Left ventricle myocardium inferior (tissue), 1 donor: ENCODE results near the gene THEMIS2. TPM values are rescaled to one million over a fixed set of nuclear protein-coding genes. Genes with fewer than 3 reads are reported as not detected.

Experiments
- DNase-seq: peaks from one replicate; pipeline ENCODE4 v3.0.0-alpha.2; 2020
- H3K27ac ChIP-seq: fragments of 200-600 bp; replicated peaks from 2 replicates; pipeline ENCODE4 v1.8.0; 2021
- H3K27me3 ChIP-seq: fragments of 200-600 bp; 2 replicates; pipeline ENCODE4 v1.8.0; 2021; ENCODE audit warnings: low read depth
- H3K36me3 ChIP-seq: fragments of 200-600 bp; 2 replicates; pipeline ENCODE4 v1.8.0; 2021
- H3K4me1 ChIP-seq: fragments of 200-600 bp; 2 replicates; pipeline ENCODE4 v1.8.0; 2021
- H3K4me3 ChIP-seq: fragments of 200-600 bp; 2 replicates; pipeline ENCODE4 v1.8.0; 2021; ENCODE audit warnings: mild to moderate bottlenecking, moderate library complexity
- H3K9me3 ChIP-seq: fragments of 200-600 bp; replicated peaks from 2 replicates; pipeline ENCODE4 v1.8.0; 2021
- intact Hi-C: fragments of 100-400 bp; cut with micrococcal nuclease; formaldehyde crosslinking; loops from one replicate; pipeline ENCODE4 v1.11.0; 2022
- total RNA-seq: library from RNA; stranded (reverse); fragmentation: NEBNext Ultra II Directional; extraction: Animal tissue kit (Norgen Biotek cat#: 25700); gene quantifications from one replicate; pipeline ENCODE4 v1.2.1, GENCODE V29; 2021
- TF ChIP-seq, protein P1 (sequence below): fragments of 200-600 bp; IDR thresholded peaks from 2 replicates; pipeline ENCODE4 v1.8.0; 2021; ENCODE audit warnings: antibody characterized with exemption, mild to moderate bottlenecking, borderline replicate concordance
- donor health status: DM: no; HTN: yes; CAD: no; lungs with severe emphysema.

Gene THEMIS2
- total RNA-seq, 1 donor from 2014 or later, result 4.9 TPM

DNA sequence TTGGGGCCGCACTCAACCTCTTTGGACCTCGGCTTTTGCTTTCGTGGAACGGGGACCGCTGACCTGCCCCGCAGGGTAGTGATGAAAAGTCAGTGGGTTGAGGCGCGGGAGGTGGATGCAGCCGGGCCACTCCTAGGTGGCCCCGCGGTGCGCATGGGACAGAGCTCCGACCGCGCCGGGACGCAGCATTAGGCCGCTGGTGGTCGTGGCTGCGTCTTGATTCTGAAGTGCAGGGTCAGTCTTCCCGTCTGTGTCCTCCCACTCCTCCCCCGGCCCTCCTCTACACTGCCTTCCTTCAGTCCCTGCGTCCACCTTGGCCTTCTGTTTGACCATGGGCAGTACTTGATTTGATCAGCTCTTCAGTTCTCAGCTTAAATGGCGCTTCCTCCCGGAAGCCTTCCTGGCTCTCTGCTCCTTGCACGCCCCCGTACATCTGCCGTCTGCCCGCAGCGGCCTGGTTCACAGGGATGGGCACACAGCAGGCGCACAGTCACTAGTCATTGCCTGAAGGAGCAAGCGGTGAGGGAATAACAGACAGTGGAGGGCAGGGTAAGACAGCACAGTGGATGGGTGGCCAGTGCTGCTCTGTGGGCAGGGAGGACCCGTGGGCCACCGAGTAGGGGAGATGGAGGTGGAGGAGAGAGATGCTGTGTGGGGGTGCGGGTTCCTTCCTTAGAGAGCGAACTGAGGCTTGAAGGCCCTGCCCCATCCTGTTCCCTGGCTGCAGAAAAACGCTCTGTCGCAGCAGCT, 633 bp downstream of the THEMIS2 start:
- DNase-seq, result no peak
- H3K27me3 ChIP-seq, result peaks cover 9% of the 10 kb centered on the region
- intact Hi-C loops, result no loop called here
- no peaks in the 10 kb centered on the region for H3K36me3 ChIP-seq
- peak overlapping the region; percentile 78 for H3K4me3 ChIP-seq
- peak overlapping the region; percentile 55 for H3K27ac ChIP-seq
- H3K4me1 ChIP-seq, result peaks cover 13% of the 10 kb centered on the region
- no peaks in the 10 kb centered on the region for H3K9me3 ChIP-seq
- TF ChIP-seq, protein P1, sequence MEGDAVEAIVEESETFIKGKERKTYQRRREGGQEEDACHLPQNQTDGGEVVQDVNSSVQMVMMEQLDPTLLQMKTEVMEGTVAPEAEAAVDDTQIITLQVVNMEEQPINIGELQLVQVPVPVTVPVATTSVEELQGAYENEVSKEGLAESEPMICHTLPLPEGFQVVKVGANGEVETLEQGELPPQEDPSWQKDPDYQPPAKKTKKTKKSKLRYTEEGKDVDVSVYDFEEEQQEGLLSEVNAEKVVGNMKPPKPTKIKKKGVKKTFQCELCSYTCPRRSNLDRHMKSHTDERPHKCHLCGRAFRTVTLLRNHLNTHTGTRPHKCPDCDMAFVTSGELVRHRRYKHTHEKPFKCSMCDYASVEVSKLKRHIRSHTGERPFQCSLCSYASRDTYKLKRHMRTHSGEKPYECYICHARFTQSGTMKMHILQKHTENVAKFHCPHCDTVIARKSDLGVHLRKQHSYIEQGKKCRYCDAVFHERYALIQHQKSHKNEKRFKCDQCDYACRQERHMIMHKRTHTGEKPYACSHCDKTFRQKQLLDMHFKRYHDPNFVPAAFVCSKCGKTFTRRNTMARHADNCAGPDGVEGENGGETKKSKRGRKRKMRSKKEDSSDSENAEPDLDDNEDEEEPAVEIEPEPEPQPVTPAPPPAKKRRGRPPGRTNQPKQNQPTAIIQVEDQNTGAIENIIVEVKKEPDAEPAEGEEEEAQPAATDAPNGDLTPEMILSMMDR, result no peak

- intact Hi-C loops, result no loop called here
- H3K4me1 ChIP-seq, result peaks cover 13% of the 10 kb centered on the region
- DNase-seq, result no peak
- no peaks in the 10 kb centered on the region for H3K36me3 ChIP-seq
- no peaks in the 10 kb centered on the region for H3K9me3 ChIP-seq
- peaks cover 9% of the 10 kb centered on the region for H3K27me3 ChIP-seq
- peak overlapping the region; percentile 78 for H3K4me3 ChIP-seq
- peak overlapping the region; percentile 55 for H3K27ac ChIP-seq
- TF ChIP-seq, protein P1, result no peak
Measured at GRCh38 chr1:27873671-27874384, 1.5 kb downstream of the THEMIS2 start.

GRCh38 chr1:27876341-27877114, 4.2 kb downstream of the THEMIS2 start:
- H3K36me3 ChIP-seq, result no peaks in the 10 kb centered on the region
- peaks cover 14% of the 10 kb centered on the region for H3K27me3 ChIP-seq
- TF ChIP-seq, protein P1, result no peak
- intact Hi-C loops, result no loop called here
- peaks cover 13% of the 10 kb centered on the region for H3K4me1 ChIP-seq
- H3K4me3 ChIP-seq, result no peak overlapping the region
- no peak for DNase-seq
- no peak overlapping the region for H3K27ac ChIP-seq
- no peaks in the 10 kb centered on the region for H3K9me3 ChIP-seq

DNA sequence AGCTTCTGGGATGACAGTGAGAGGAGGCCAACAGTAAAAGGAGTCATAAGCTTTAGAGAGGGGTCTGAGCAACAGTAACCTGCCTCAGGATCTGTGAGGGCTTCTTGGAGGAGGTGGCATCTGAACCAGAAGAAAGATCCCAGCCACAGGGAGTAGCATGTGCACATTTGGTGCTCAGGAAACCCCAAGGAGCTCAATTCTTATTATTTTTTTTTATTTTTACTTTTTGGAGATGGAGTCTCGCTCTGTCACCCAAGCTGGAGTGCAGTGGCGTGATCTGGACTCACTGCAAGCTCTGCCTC, 4.7 kb downstream of the THEMIS2 start:
- Histone ChIP-seq H3K4me3 (no peak overlapping the region), H3K27ac (no peak overlapping the region), H3K36me3 (no peaks in the 10 kb centered on the region), H3K27me3 (peaks cover 14% of the 10 kb centered on the region), H3K9me3 (no peaks in the 10 kb centered on the region), H3K4me1 (peaks cover 13% of the 10 kb centered on the region)
- intact Hi-C loops, result no loop called here
- no peak for DNase-seq
- TF ChIP-seq, protein P1, result no peak

- H3K27ac ChIP-seq, result no peak overlapping the region
- H3K9me3 ChIP-seq, result no peaks in the 10 kb centered on the region
- H3K36me3 ChIP-seq, result no peaks in the 10 kb centered on the region
- intact Hi-C loops, result no loop called here
- DNase-seq, result no peak
- TF ChIP-seq, protein P1, result no peak
- H3K4me1 ChIP-seq, result peaks cover 6% of the 10 kb centered on the region
- no peak overlapping the region for H3K4me3 ChIP-seq
- H3K27me3 ChIP-seq, result peaks cover 8% of the 10 kb centered on the region
Measured at GRCh38 chr1:27878039-27878438, 5.7 kb downstream of the THEMIS2 start.
